Keratinocyte (primary cell): ENCODE data around the gene VDAC2. TPM values are rescaled to one million over a fixed set of nuclear protein-coding genes. Genes with fewer than 3 reads are reported as not detected.

Experiments used
- DNase-seq: peaks from one replicate; pipeline ENCODE4 v3.0.0-alpha.2; 2011; ENCODE audit warnings: low read depth, missing footprints, low spot score
- FAIRE-seq: peaks from 2 replicates; lab custom pipeline; 2011; peaks lifted over from hg19 to GRCh38; lab: Jason Lieb, UNC
- H2AFZ ChIP-seq: 2 replicates; pipeline ENCODE4 v1.6.0; 2012; ENCODE audit warnings: low read length, control low read depth, inconsistent platforms; ENCODE audit not compliant: control insufficient read depth
- H3K27ac ChIP-seq: 2 replicates; pipeline ENCODE4 v1.5.1; 2011; ENCODE audit warnings: low read length; ENCODE audit not compliant: control insufficient read depth, insufficient read depth
- H3K27me3 ChIP-seq: 3 replicates; pipeline ENCODE4 v1.6.0; 2011; ENCODE audit warnings: low read length; ENCODE audit not compliant: control insufficient read depth, insufficient read depth; ENCODE audit errors: extremely low read depth
- H3K36me3 ChIP-seq, 2 experiments: 2 replicates in 1 of 2; 3 replicates in 1 of 2; pipeline ENCODE4 v1.5.1; 2011; ENCODE audit warnings: low read length in 2 of 2, mild to moderate bottlenecking in 1 of 2; ENCODE audit not compliant: control insufficient read depth in 2 of 2, insufficient read depth in 2 of 2; ENCODE audit errors: extremely low read depth in 1 of 2
- H3K4me1 ChIP-seq: 3 replicates; pipeline ENCODE4 v1.5.1; 2011; ENCODE audit warnings: low read length; ENCODE audit not compliant: control insufficient read depth, insufficient read depth; ENCODE audit errors: extremely low read depth
- H3K4me2 ChIP-seq: 3 replicates; pipeline ENCODE4 v1.6.0; 2011; ENCODE audit warnings: low read depth, low read length; ENCODE audit not compliant: control insufficient read depth, insufficient read depth; ENCODE audit errors: extremely low read depth
- H3K4me3 ChIP-seq, 3 experiments: fragments of 200-600 bp in 1 of 3; sonication (generic) in 1 of 3; 2 replicates in 2 of 3; 3 replicates in 1 of 3; pipeline ENCODE4 v1.5.1; 2011 to 2016; ENCODE audit warnings: low read length in 3 of 3, mild to moderate bottlenecking in 3 of 3, control low read depth in 2 of 3, inconsistent platforms in 1 of 3, low read depth in 1 of 3, mixed read lengths in 1 of 3, mixed run types in 1 of 3, moderate library complexity in 1 of 3; ENCODE audit not compliant: control insufficient read depth in 2 of 3, insufficient read depth in 2 of 3; ENCODE audit errors: extremely low read depth in 1 of 3
- H3K79me2 ChIP-seq: 2 replicates; pipeline ENCODE4 v1.6.0; 2012; ENCODE audit warnings: low read length; ENCODE audit not compliant: control insufficient read depth, insufficient read depth
- H3K9ac ChIP-seq: 3 replicates; pipeline ENCODE4 v1.6.0; 2011; ENCODE audit warnings: low read length; ENCODE audit not compliant: control insufficient read depth, insufficient read depth; ENCODE audit errors: extremely low read depth
- H3K9me1 ChIP-seq: 3 replicates; pipeline ENCODE4 v1.6.0; 2011; ENCODE audit warnings: low read length; ENCODE audit not compliant: control insufficient read depth, insufficient read depth; ENCODE audit errors: extremely low read depth
- H3K9me3 ChIP-seq: 2 replicates; pipeline ENCODE4 v1.5.1; 2012; ENCODE audit warnings: low read depth, low read length; ENCODE audit not compliant: control insufficient read depth
- H4K20me1 ChIP-seq: 3 replicates; pipeline ENCODE4 v1.6.0; 2011; ENCODE audit warnings: low read length; ENCODE audit not compliant: control insufficient read depth, insufficient read depth; ENCODE audit errors: extremely low read depth
- CTCF ChIP-seq, 3 experiments: IDR thresholded peaks in 1 of 3; conservative IDR thresholded peaks in 1 of 3; optimal IDR thresholded peaks in 1 of 3; 2 replicates in 2 of 3; 3 replicates in 1 of 3; pipeline versions ENCODE3 to v1.5.1; 2011; ENCODE audit warnings: low read length in 3 of 3, mild to moderate bottlenecking in 3 of 3, moderate library complexity in 2 of 3, control low read depth in 1 of 3, inconsistent platforms in 1 of 3; ENCODE audit not compliant: insufficient read depth in 2 of 3; ENCODE audit errors: extremely low read depth in 1 of 3
- EZH2 ChIP-seq: IDR thresholded peaks from one replicate; pipeline ENCODE4 v1.6.1; 2012; ENCODE audit warnings: inconsistent platforms, mild to moderate bottlenecking, low read length, moderate library complexity
- dilution Hi-C: fragments of 300-500 bp; cut with MboI; formaldehyde crosslinking; loops from one replicate; pipeline ENCODE4 v1.7.0; 2020; ENCODE audit warnings: low sequenced_read_pairs; ENCODE audit not compliant: extremely low pct_ligation_motif_present
- polyA plus RNA-seq, 5 experiments: library from polyadenylated mRNA; depleted of rRNA in 3 of 5; stranded (reverse) in 3 of 5; stranded (forward) in 1 of 5; unstranded in 1 of 5; fragments of >200 nt; gene quantifications; 1 replicate in 1 of 5; 2 replicates in 3 of 5; 3 replicates in 1 of 5; pipeline versions ENCODE4 v1.2.1 to v1.2.3, GENCODE V29; 2011 to 2012; ENCODE audit warnings: missing spikeins in 2 of 5, low read depth in 1 of 5, low replicate concordance in 1 of 5

The VDAC2 gene
- polyA plus RNA-seq, 1 donor (not counting 4 experiments of a cell fraction or from before 2014, with no cell fraction given): 152 TPM

GRCh38 chr10:75195035-75195763 is 15.4 kb upstream of the VDAC2 start:
- DNase-seq (no peak), FAIRE-seq (no peak)
- Histone ChIP-seq H3K9ac (no peak overlapping the region), H4K20me1 (no peaks in the 10 kb centered on the region), H3K4me2 (no peak overlapping the region), H3K27ac (no peak overlapping the region), H3K4me3 (no peak overlapping the region), H2AFZ (no peak overlapping the region), H3K4me1 (peaks cover 6% of the 10 kb centered on the region), H3K9me3 (no peaks in the 10 kb centered on the region), H3K36me3 (no peaks in the 10 kb centered on the region), H3K79me2 (no peaks in the 10 kb centered on the region), H3K9me1 (no peaks in the 10 kb centered on the region), H3K27me3 (no peaks in the 10 kb centered on the region)
- dilution Hi-C loops: no loop called here
- TF ChIP-seq CTCF (optimal IDR thresholded peaks at IDR 0.05 in 1 of 3, IDR thresholded peaks at IDR 0.05 in 1 of 3, conservative IDR thresholded peaks at IDR 0.05 in 1 of 3; ENCODE audit: extremely low read depth in 1 of 3, insufficient read depth in 2 of 3, low read length in 3 of 3) (no peak), EZH2 (no peak)

GRCh38 chr10:75197066-75197465 is 13.5 kb upstream of the VDAC2 start:
- Histone ChIP-seq H3K36me3 (no peaks in the 10 kb centered on the region), H3K9me3 (no peaks in the 10 kb centered on the region), H3K4me1 (peaks cover 1% of the 10 kb centered on the region), H3K79me2 (no peaks in the 10 kb centered on the region), H4K20me1 (no peaks in the 10 kb centered on the region), H3K9me1 (no peaks in the 10 kb centered on the region), H2AFZ (no peak overlapping the region), H3K4me3 (no peak overlapping the region), H3K27ac (no peak overlapping the region), H3K9ac (no peak overlapping the region), H3K4me2 (no peak overlapping the region), H3K27me3 (no peaks in the 10 kb centered on the region)
- no peak for FAIRE-seq
- dilution Hi-C loops: no loop called here
- no peak for DNase-seq
- TF ChIP-seq EZH2 (no peak), CTCF (optimal IDR thresholded peaks at IDR 0.05 in 1 of 3, IDR thresholded peaks at IDR 0.05 in 1 of 3, conservative IDR thresholded peaks at IDR 0.05 in 1 of 3; ENCODE audit: extremely low read depth in 1 of 3, insufficient read depth in 2 of 3, low read length in 3 of 3) (no peak)
